GM12878 (cell line): Measurements from ENCODE around the gene SPTLC3.

ENCODE experiments used
- ATF3 ChIP-seq: IDR thresholded peaks from 2 replicates; pipeline ENCODE4 v1.6.1; 2011; ENCODE audit warnings: low read depth, mild to moderate bottlenecking, low read length, moderate library complexity, borderline replicate concordance; ENCODE audit errors: extremely low read depth
- CTCF ChIP-seq, 3 experiments: IDR thresholded peaks in 2 of 3; conservative IDR thresholded peaks in 1 of 3; 2 replicates each; pipeline ENCODE4 v1.5.1; 2011; ENCODE audit warnings: low read depth in 3 of 3, low read length in 3 of 3, mild to moderate bottlenecking in 3 of 3, control low read depth in 2 of 3, moderate library complexity in 2 of 3, inconsistent platforms in 1 of 3, mixed read lengths in 1 of 3; ENCODE audit not compliant: control insufficient read depth in 2 of 3, insufficient read depth in 1 of 3; ENCODE audit errors: extremely low read depth in 1 of 3
- EZH2 ChIP-seq: IDR thresholded peaks from 2 replicates; pipeline ENCODE4 v1.6.1; 2012; ENCODE audit warnings: low read depth, mild to moderate bottlenecking, control low read depth, inconsistent platforms, low read length, borderline replicate concordance; ENCODE audit not compliant: control insufficient read depth
- FOXM1 ChIP-seq: IDR thresholded peaks from 2 replicates; pipeline ENCODE4 v1.6.1; 2012; ENCODE audit warnings: low read depth, mild to moderate bottlenecking, inconsistent platforms, low read length, moderate library complexity
- MEF2A ChIP-seq: IDR thresholded peaks from 2 replicates; pipeline ENCODE4 v1.6.1; 2011; ENCODE audit warnings: low read depth, mild to moderate bottlenecking, low read length, moderate library complexity; ENCODE audit not compliant: insufficient read depth
- NFIC ChIP-seq: IDR thresholded peaks from 2 replicates; pipeline ENCODE4 v1.6.1; 2012; ENCODE audit warnings: low read depth, mild to moderate bottlenecking, inconsistent platforms, low read length, moderate library complexity
- POLR2A ChIP-seq: IDR thresholded peaks from 2 replicates; pipeline ENCODE4 v1.6.1; 2011; ENCODE audit warnings: low read depth, mild to moderate bottlenecking, low read length
- RCOR1 ChIP-seq: conservative IDR thresholded peaks from 2 replicates; pipeline ENCODE4 v1.6.1; 2012; ENCODE audit warnings: low read depth, low read length, improper control_type of control experiment
- SKIL ChIP-seq: fragments of 450-650 bp; IDR thresholded peaks from 2 replicates; pipeline ENCODE4 v1.6.1; 2017; ENCODE audit warnings: mild to moderate bottlenecking, low read depth, inconsistent platforms; ENCODE audit not compliant: poor library complexity, severe bottlenecking
- TAF1 ChIP-seq: IDR thresholded peaks from 2 replicates; pipeline ENCODE4 v1.6.1; 2011; ENCODE audit warnings: mild to moderate bottlenecking, low read depth, low read length, borderline replicate concordance
- YY1 ChIP-seq: IDR thresholded peaks from 2 replicates; pipeline ENCODE4 v1.6.1; 2011; ENCODE audit warnings: low read depth, mild to moderate bottlenecking, low read length
- ZNF207 ChIP-seq: fragments of 450-650 bp; IDR thresholded peaks from 2 replicates; pipeline ENCODE4 v1.6.1; 2014; ENCODE audit warnings: antibody characterized with exemption, mild to moderate bottlenecking, borderline replicate concordance

GRCh38 chr20:13147071-13147963 lies 138.5 kb downstream of the SPTLC3 start:
- TF ChIP-seq SKIL: no peak
- no peak for TF ChIP-seq RCOR1
- TF ChIP-seq ATF3: no peak
- no peak for TF ChIP-seq CTCF (IDR thresholded peaks at IDR 0.05 in 2 of 3, conservative IDR thresholded peaks at IDR 0.05 in 1 of 3; ENCODE audit: control insufficient read depth in 2 of 3, extremely low read depth in 1 of 3, insufficient read depth in 1 of 3, low read depth in 3 of 3, low read length in 3 of 3)
- no peak for TF ChIP-seq TAF1
- no peak for TF ChIP-seq FOXM1
- TF ChIP-seq YY1: no peak
- no peak for TF ChIP-seq MEF2A
- no peak for TF ChIP-seq EZH2
- TF ChIP-seq ZNF207: no peak
- TF ChIP-seq NFIC: no peak
- no peak for TF ChIP-seq POLR2A
